IMR-90 (cell line): Measurements from ENCODE around the gene BBIP1. TPM values are rescaled to one million over a fixed set of nuclear protein-coding genes. Genes with fewer than 3 reads are reported as not detected.

Experiments used
- ATAC-seq: fragments of 200-7000 bp; cut with Tn5 transposase; 2 replicates; pipeline ENCODE4 v1.9.1; 2020; ENCODE audit warnings: low read depth, mild to moderate bottlenecking, moderate library complexity
- BruUV-seq: library from RNA; stranded (reverse); fragments of 400-500 nt; replicated peaks from 2 replicates; lab custom pipeline; 2021; lab: Mats Ljungman, UMichigan
- CTCF ChIA-PET: fragments of 300-600 bp; formaldehyde crosslinking; extraction: SDS; loops from one replicate; lab custom pipeline; 2021; ENCODE audit warnings: antibody characterized with exemption; lab: Yijun Ruan, JAX
- POLR2A ChIA-PET: fragments of 300-600 bp; sonication (Branson Sonifier 250); formaldehyde crosslinking; loops from one replicate; lab custom pipeline; 2022; ENCODE audit warnings: antibody characterized with exemption; ENCODE audit not compliant: unreplicated experiment; lab: Charles Lee
- DNase-seq: peaks from one replicate; pipeline ENCODE4 v3.0.0; 2013
- H2AFZ ChIP-seq: replicated peaks from 2 replicates; pipeline ENCODE3; 2013; ENCODE audit warnings: low read length, mild to moderate bottlenecking; ENCODE audit not compliant: poor library complexity
- H2AK5ac ChIP-seq: 2 replicates; pipeline ENCODE4 v1.6.1; 2013; ENCODE audit warnings: low read depth, low read length, inconsistent platforms
- H2AK9ac ChIP-seq: replicated peaks from 2 replicates; pipeline ENCODE3; 2013; ENCODE audit warnings: mild to moderate bottlenecking, low read depth, low read length, moderate library complexity; ENCODE audit not compliant: poor library complexity
- H2BK120ac ChIP-seq: 2 replicates; pipeline ENCODE4 v1.6.1; 2013; ENCODE audit warnings: low read depth, low read length, inconsistent platforms
- H2BK15ac ChIP-seq: 3 replicates; pipeline ENCODE4 v1.6.1; 2013; ENCODE audit warnings: low read depth, low read length, inconsistent platforms
- H2BK20ac ChIP-seq: 2 replicates; pipeline ENCODE4 v1.6.1; 2013; ENCODE audit warnings: low read depth, mild to moderate bottlenecking, inconsistent platforms, low read length, moderate library complexity
- H2BK5ac ChIP-seq: 2 replicates; pipeline ENCODE4 v1.6.1; 2013; ENCODE audit warnings: mild to moderate bottlenecking, low read depth, low read length, inconsistent platforms; ENCODE audit not compliant: poor library complexity, severe bottlenecking
- H3K14ac ChIP-seq: replicated peaks from 2 replicates; pipeline ENCODE4 v1.6.1; 2013; ENCODE audit warnings: low read depth, low read length, inconsistent platforms
- H3K18ac ChIP-seq: 2 replicates; pipeline ENCODE4 v1.6.1; 2013; ENCODE audit warnings: low read depth, low read length, control low read depth
- H3K23ac ChIP-seq: 2 replicates; pipeline ENCODE4 v1.6.1; 2013; ENCODE audit warnings: low read depth, low read length, inconsistent platforms
- H3K27ac ChIP-seq: 2 replicates; pipeline ENCODE4 v1.5.1; 2013; ENCODE audit warnings: mild to moderate bottlenecking, control low read depth, low read length; ENCODE audit not compliant: insufficient read depth
- H3K27me3 ChIP-seq: 2 replicates; pipeline ENCODE4 v1.6.1; 2013; ENCODE audit warnings: low read length; ENCODE audit not compliant: control insufficient read depth, insufficient read depth
- H3K36me3 ChIP-seq: 2 replicates; pipeline ENCODE4 v1.6.1; 2013; ENCODE audit warnings: low read length, mixed read lengths; ENCODE audit not compliant: control insufficient read depth, insufficient read depth
- H3K4ac ChIP-seq: 2 replicates; pipeline ENCODE4 v1.6.1; 2013; ENCODE audit warnings: low read depth, low read length, inconsistent platforms
- H3K4me1 ChIP-seq: 2 replicates; pipeline ENCODE4 v1.6.1; 2013; ENCODE audit warnings: low read length, mixed read lengths; ENCODE audit not compliant: control insufficient read depth, insufficient read depth
- H3K4me2 ChIP-seq: 2 replicates; pipeline ENCODE4 v1.6.1; 2013; ENCODE audit warnings: low read depth, mild to moderate bottlenecking, control low read depth, low read length, moderate library complexity
- H3K4me3 ChIP-seq: 2 replicates; pipeline ENCODE4 v1.5.1; 2013; ENCODE audit warnings: low read depth, mild to moderate bottlenecking, control low read depth, low read length, moderate library complexity; ENCODE audit not compliant: insufficient read depth
- H3K56ac ChIP-seq: 2 replicates; pipeline ENCODE4 v1.6.1; 2013; ENCODE audit warnings: low read length, inconsistent platforms; ENCODE audit not compliant: insufficient read depth; ENCODE audit errors: extremely low read depth
- H3K79me1 ChIP-seq, 2 experiments: 2 replicates each; pipeline ENCODE4 v1.6.1; 2013; ENCODE audit warnings: low read length in 2 of 2, inconsistent platforms in 1 of 2, low read depth in 1 of 2
- H3K9ac ChIP-seq: 2 replicates; pipeline ENCODE4 v1.6.1; 2013; ENCODE audit warnings: low read depth, low read length, control low read depth
- H3K9me1 ChIP-seq: 2 replicates; pipeline ENCODE4 v1.6.1; 2013; ENCODE audit warnings: low read length, inconsistent platforms; ENCODE audit not compliant: insufficient read depth
- H3K9me3 ChIP-seq: 2 replicates; pipeline ENCODE4 v1.6.1; 2013; ENCODE audit warnings: low read length; ENCODE audit not compliant: control insufficient read depth, insufficient read depth
- H4K20me1 ChIP-seq: 2 replicates; pipeline ENCODE4 v1.6.1; 2013; ENCODE audit warnings: low read length, inconsistent platforms; ENCODE audit not compliant: insufficient read depth
- H4K5ac ChIP-seq: 2 replicates; pipeline ENCODE4 v1.6.1; 2013; ENCODE audit warnings: mild to moderate bottlenecking, low read depth, low read length, control low read depth
- H4K8ac ChIP-seq, 2 experiments: 2 replicates each; pipeline ENCODE4 v1.6.1; 2013; ENCODE audit warnings: low read depth in 2 of 2, low read length in 2 of 2, control low read depth in 1 of 2, inconsistent platforms in 1 of 2
- H4K91ac ChIP-seq: 2 replicates; pipeline ENCODE4 v1.6.1; 2013; ENCODE audit warnings: low read depth, low read length, inconsistent platforms; ENCODE audit not compliant: insufficient read depth
- BHLHE40 ChIP-seq: fragments of 150-350 bp; IDR thresholded peaks from 2 replicates; pipeline ENCODE4 v1.6.1; 2016; ENCODE audit warnings: mild to moderate bottlenecking, low read depth, low read length
- CEBPB ChIP-seq: IDR thresholded peaks from 2 replicates; pipeline ENCODE4 v1.6.1; 2012; ENCODE audit warnings: low read depth, low read length, improper control_type of control experiment
- CHD1 ChIP-seq: IDR thresholded peaks from 2 replicates; pipeline ENCODE4 v1.6.1; 2012; ENCODE audit warnings: low read depth, low read length, improper control_type of control experiment
- ELK1 ChIP-seq: fragments of 150-350 bp; IDR thresholded peaks from 2 replicates; pipeline ENCODE4 v1.6.1; 2016; ENCODE audit warnings: low read depth, mild to moderate bottlenecking, low read length, moderate library complexity, borderline replicate concordance
- FOS ChIP-seq: fragments of 150-350 bp; IDR thresholded peaks from 2 replicates; pipeline ENCODE4 v1.6.1; 2016; ENCODE audit warnings: low read depth, low read length
- MAFK ChIP-seq: IDR thresholded peaks from 2 replicates; pipeline ENCODE4 v1.6.1; 2012; ENCODE audit warnings: low read depth, low read length, improper control_type of control experiment
- MAZ ChIP-seq: IDR thresholded peaks from 2 replicates; pipeline ENCODE4 v1.6.1; 2012; ENCODE audit warnings: low read depth, mild to moderate bottlenecking, low read length, improper control_type of control experiment, moderate library complexity, borderline replicate concordance
- MXI1 ChIP-seq: IDR thresholded peaks from 2 replicates; pipeline ENCODE4 v1.6.1; 2012; ENCODE audit warnings: low read depth, mild to moderate bottlenecking, low read length, moderate library complexity, borderline replicate concordance
- NFE2L2 ChIP-seq: fragments of 150-350 bp; IDR thresholded peaks from 2 replicates; pipeline ENCODE4 v1.6.1; 2016; ENCODE audit warnings: low read depth, mild to moderate bottlenecking, low read length
- POLR2A ChIP-seq: IDR thresholded peaks from 2 replicates; pipeline ENCODE4 v1.6.1; 2012; ENCODE audit warnings: mild to moderate bottlenecking, low read depth, low read length
- RAD21 ChIP-seq: IDR thresholded peaks from 2 replicates; pipeline ENCODE4 v1.6.1; 2012; ENCODE audit warnings: low read length, improper control_type of control experiment
- RCOR1 ChIP-seq: IDR thresholded peaks from 2 replicates; pipeline ENCODE4 v1.6.1; 2012; ENCODE audit warnings: mild to moderate bottlenecking, low read length, improper control_type of control experiment; ENCODE audit not compliant: insufficient replicate concordance
- RFX5 ChIP-seq: IDR thresholded peaks from 2 replicates; pipeline ENCODE4 v1.8.0; 2012; ENCODE audit warnings: low read depth, mild to moderate bottlenecking, low read length, moderate library complexity
- SMC3 ChIP-seq: fragments of 150-350 bp; IDR thresholded peaks from 2 replicates; pipeline ENCODE4 v1.6.1; 2016; ENCODE audit warnings: low read depth, mild to moderate bottlenecking, antibody characterized with exemption, low read length, moderate library complexity
- USF2 ChIP-seq: fragments of 150-350 bp; IDR thresholded peaks from 2 replicates; pipeline ENCODE4 v1.6.1; 2017; ENCODE audit warnings: mild to moderate bottlenecking, antibody characterized with exemption, low read length, low read depth
- WGBS, 2 experiments: methylation state at CpG; one replicate each; pipeline versions ENCODE4 v1.1.5 to v1.1.7; 2013; ENCODE audit warnings: missing lambda C conversion rate in 2 of 2; ENCODE audit not compliant: insufficient read length in 1 of 2; ENCODE audit errors: extremely low coverage in 2 of 2; 5-methylcytosine and 5-hydroxymethylcytosine counted together
- dilution Hi-C: fragments of 300-500 bp; cut with HindIII; formaldehyde crosslinking; loops from one replicate; pipeline ENCODE4 v1.14.3; 2018; ENCODE audit warnings: low sequenced_read_pairs; ENCODE audit not compliant: unreplicated experiment
- in situ Hi-C: fragments of 300-500 bp; cut with MboI; formaldehyde crosslinking; loops from 3 replicates; pipeline ENCODE4 v1.14.3; 2019; ENCODE audit warnings: low sequenced_read_pairs, inconsistent platforms, mixed read lengths
- intact Hi-C: fragments of 100-400 bp; cut with micrococcal nuclease; formaldehyde crosslinking; loops from 2 replicates; pipeline ENCODE4 v1.10.0; 2022
- polyA plus RNA-seq, 3 experiments: library from polyadenylated mRNA; depleted of rRNA; stranded (reverse); fragments of >200 nt; gene quantifications; 2 replicates each; pipeline ENCODE4 v1.2.3, GENCODE V29; 2012; ENCODE audit warnings: low replicate concordance in 1 of 3
- total RNA-seq: library from RNA; depleted of rRNA; stranded (reverse); fragments of >200 nt; gene quantifications from 2 replicates; pipeline ENCODE4 v1.2.3, GENCODE V29; 2012
- TF ChIP-seq, protein P1 (sequence below): conservative IDR thresholded peaks from 2 replicates; pipeline ENCODE4 v1.5.1; 2012; ENCODE audit warnings: mild to moderate bottlenecking, low read depth, low read length, improper control_type of control experiment

BBIP1 gene
- total and polyA plus RNA-seq, 2 of the 4 experiments (the other 2 are of a cell fraction), result 17.4 to 19.9 TPM

DNA sequence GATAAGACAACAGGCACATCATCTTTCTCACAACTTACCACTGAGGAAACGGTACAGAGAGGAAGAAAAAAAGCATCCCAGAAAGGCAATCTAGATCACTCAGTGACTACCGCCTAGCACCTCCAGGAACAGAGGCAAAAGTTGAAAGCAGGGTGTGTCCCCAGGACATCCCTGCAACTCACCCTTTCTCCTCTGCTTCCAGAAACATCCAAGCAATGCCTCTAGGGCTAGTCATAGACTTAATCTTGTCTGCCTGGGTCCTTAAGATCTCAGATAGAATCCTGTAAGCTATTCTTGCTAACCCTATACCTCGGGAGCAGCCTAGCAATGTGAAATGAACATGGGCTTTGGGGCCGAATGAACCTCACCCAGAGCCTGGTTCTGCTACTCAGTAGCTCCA, 66.0 kb downstream of the BBIP1 start:
- dilution Hi-C loops, result no loop called here
- in situ Hi-C loops, result no loop called here
- no peak for ATAC-seq
- Histone ChIP-seq H4K91ac (no peak overlapping the region), H3K4ac (no peak overlapping the region), H2AFZ (no peak overlapping the region), H2BK5ac (no peak overlapping the region), H3K9ac (no peak overlapping the region), H3K56ac (no peak overlapping the region), H4K8ac (no peak overlapping the region), H3K27me3 (peaks cover 21% of the 10 kb centered on the region), H3K4me1 (peaks cover 6% of the 10 kb centered on the region; the same call in 1 of the 2 replicates), H3K9me3 (no peaks in the 10 kb centered on the region), H2AK9ac (no peak overlapping the region), H4K20me1 (no peaks in the 10 kb centered on the region), H2BK120ac (no peak overlapping the region), H3K9me1 (no peaks in the 10 kb centered on the region; the same call in 1 of the 2 replicates), H3K14ac (no peak overlapping the region), H3K79me1 (no peaks in the 10 kb centered on the region), H3K23ac (no peak overlapping the region), H3K27ac (no peak overlapping the region), H3K18ac (no peak overlapping the region), H2BK15ac (no peak overlapping the region), H3K4me3 (no peak overlapping the region), H3K4me2 (no peak overlapping the region), H4K5ac (no peak overlapping the region), H2AK5ac (no peak overlapping the region), H3K36me3 (no peaks in the 10 kb centered on the region), H2BK20ac (no peak overlapping the region)
- 100% methylated on average over 1 of the region's 4 CpGs; no CpG with 5 or more reads in 1 of the 2 experiments for WGBS, 2 experiments
- TF ChIP-seq RCOR1 (no peak), FOS (no peak), CHD1 (no peak), ELK1 (no peak), USF2 (no peak), NFE2L2 (no peak), MAFK (no peak), MAZ (no peak), SMC3 (no peak), CEBPB (no peak), RAD21 (no peak), MXI1 (no peak), POLR2A (no peak), RFX5 (no peak), BHLHE40 (no peak)
- TF ChIP-seq, protein P1, sequence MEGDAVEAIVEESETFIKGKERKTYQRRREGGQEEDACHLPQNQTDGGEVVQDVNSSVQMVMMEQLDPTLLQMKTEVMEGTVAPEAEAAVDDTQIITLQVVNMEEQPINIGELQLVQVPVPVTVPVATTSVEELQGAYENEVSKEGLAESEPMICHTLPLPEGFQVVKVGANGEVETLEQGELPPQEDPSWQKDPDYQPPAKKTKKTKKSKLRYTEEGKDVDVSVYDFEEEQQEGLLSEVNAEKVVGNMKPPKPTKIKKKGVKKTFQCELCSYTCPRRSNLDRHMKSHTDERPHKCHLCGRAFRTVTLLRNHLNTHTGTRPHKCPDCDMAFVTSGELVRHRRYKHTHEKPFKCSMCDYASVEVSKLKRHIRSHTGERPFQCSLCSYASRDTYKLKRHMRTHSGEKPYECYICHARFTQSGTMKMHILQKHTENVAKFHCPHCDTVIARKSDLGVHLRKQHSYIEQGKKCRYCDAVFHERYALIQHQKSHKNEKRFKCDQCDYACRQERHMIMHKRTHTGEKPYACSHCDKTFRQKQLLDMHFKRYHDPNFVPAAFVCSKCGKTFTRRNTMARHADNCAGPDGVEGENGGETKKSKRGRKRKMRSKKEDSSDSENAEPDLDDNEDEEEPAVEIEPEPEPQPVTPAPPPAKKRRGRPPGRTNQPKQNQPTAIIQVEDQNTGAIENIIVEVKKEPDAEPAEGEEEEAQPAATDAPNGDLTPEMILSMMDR, result no peak
- intact Hi-C loops, result no loop called here
- ChIA-PET POLR2A (no interaction called here), CTCF (interaction anchor here (0.6 to 1.5 kb wide), 3 partner anchors 9 to 1455 kb away, joined by 4 to 7 read pairs (median 4); no protein-coding TSS in a partner anchor)
- DNase-seq, result no peak
- BruUV-seq, result no TSS peak
